HG02938 (cell line): ENCODE data around the gene ENGASE.
A peak's percentile ranks its signal among the peaks of the same experiment; 100 is the strongest.
"Not testable (repeated sequence)": the region's sequence is repeated elsewhere in the genome, so short reads cannot be mapped to it uniquely, and the experiment has no call there.

Experiments used
- ATAC-seq: cut with Tn5 transposase; IDR thresholded peaks from one replicate; pipeline ENCODE4 v1.9.1; 2021; ENCODE audit warnings: mild to moderate bottlenecking, moderate library complexity; ENCODE audit not compliant: unreplicated experiment

Gene ENGASE

GRCh38 chr17:79074649-79075445 lies at the start of gene ENGASE:
ENGASE (plus strand) TSS chr17:79074824; CDS start chr17:79074945, 121 bp downstream.
- ATAC-seq = peak; percentile 75

- ATAC-seq = no peak
These were observed 49.5 kb upstream of the ENGASE start for GRCh38 chr17:79024901-79025737.

- no peak for ATAC-seq
These were observed 48.0 kb upstream of the ENGASE start for GRCh38 chr17:79026376-79027273.

- no peak for ATAC-seq
These were observed 47.2 kb upstream of the ENGASE start for GRCh38 chr17:79027274-79027924.

- no peak for ATAC-seq
These were observed 46.6 kb upstream of the ENGASE start for GRCh38 chr17:79027925-79028491.

GRCh38 chr17:79028496-79029326 lies 45.9 kb upstream of the ENGASE start:
- no peak for ATAC-seq

- no peak for ATAC-seq
These were observed 45.2 kb upstream of the ENGASE start for GRCh38 chr17:79029327-79030009.

- ATAC-seq = not testable (repeated sequence)
These were observed 44.0 kb upstream of the ENGASE start for GRCh38 chr17:79030636-79031035.

- ATAC-seq = no peak
These were observed 42.4 kb upstream of the ENGASE start for GRCh38 chr17:79031996-79032875.

- no peak for ATAC-seq
These were observed 41.5 kb upstream of the ENGASE start for GRCh38 chr17:79033046-79033616.

GRCh38 chr17:79033741-79034501 lies 40.7 kb upstream of the ENGASE start:
- ATAC-seq = no peak

- no peak for ATAC-seq
These were observed 39.6 kb upstream of the ENGASE start for GRCh38 chr17:79034931-79035485.

GRCh38 chr17:79035686-79036085 lies 38.9 kb upstream of the ENGASE start:
- no peak for ATAC-seq

- no peak for ATAC-seq
These were observed 38.4 kb upstream of the ENGASE start for GRCh38 chr17:79036181-79036580.

GRCh38 chr17:79036596-79036995 lies 38.0 kb upstream of the ENGASE start:
- ATAC-seq = no peak

- ATAC-seq = no peak
These were observed 36.0 kb upstream of the ENGASE start for GRCh38 chr17:79038545-79039135.
